HG02623 (cell line): ENCODE measurements around the gene SORCS1.

Experiments
- ATAC-seq: cut with Tn5 transposase; IDR thresholded peaks from one replicate; pipeline ENCODE4 v1.9.1; 2021; ENCODE audit warnings: moderate library complexity; ENCODE audit not compliant: unreplicated experiment

The SORCS1 gene

DNA sequence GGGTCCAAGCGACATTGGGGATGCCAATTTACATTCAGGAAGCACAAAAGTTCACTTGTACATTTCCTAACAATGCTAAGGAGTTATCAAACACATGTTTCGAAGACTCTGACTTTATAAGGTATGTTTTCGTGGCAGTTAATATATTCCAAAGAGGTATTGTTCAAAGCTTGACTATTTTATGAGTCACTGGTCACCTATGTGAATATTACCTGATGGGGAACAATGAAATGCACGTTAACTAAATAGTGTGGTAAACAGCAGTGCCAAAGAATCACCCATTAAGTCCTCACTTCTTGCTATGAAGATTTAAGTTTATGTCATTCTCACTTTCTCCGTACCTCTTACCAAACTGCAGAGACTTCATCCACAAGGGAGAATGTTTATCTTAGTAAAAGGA is 550.2 kb downstream of the SORCS1 start:
- no peak for ATAC-seq

GRCh38 chr10:106612381-106612780 is 552.1 kb downstream of the SORCS1 start:
- ATAC-seq: no peak

DNA sequence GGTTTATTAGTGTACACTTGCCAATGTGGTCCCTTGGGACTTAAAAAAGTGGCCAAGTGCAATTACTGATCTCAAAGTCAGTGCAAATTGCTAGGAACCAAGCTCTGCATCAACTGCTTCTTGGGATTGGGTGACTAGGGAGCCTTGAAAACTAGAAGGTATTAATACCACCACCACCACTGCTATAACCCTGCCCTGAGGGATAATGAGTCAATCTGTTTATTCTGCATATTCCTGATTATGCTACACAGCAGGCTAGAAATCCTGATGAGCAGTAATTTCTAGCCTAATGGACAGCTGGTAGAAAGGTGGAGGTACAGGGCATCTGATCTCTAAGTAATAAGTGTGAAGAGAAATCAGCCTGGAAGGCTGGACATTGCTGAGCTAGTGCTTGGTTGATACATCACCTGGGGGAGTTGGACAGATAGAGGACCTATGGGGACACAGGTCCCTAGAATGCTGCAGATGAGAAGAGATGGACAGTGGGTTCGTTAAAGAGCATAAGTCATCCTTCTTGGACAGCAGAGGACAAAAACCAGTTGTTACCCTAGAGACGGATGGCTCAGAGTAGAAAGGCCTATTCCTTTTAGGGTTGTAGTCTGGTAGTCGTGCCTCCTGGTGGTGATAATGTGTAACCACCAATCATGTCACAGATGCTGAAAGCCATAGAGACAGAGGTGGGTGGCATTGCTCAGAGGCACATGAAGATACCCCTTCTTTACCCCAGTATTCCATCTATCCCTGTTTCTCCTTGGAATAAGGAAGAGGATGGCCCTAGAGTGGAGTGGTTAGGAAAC is 554.8 kb downstream of the SORCS1 start:
- ATAC-seq: no peak

- ATAC-seq: no peak
Observed at GRCh38 chr10:106608066-106608465, 556.4 kb downstream of the SORCS1 start.

DNA sequence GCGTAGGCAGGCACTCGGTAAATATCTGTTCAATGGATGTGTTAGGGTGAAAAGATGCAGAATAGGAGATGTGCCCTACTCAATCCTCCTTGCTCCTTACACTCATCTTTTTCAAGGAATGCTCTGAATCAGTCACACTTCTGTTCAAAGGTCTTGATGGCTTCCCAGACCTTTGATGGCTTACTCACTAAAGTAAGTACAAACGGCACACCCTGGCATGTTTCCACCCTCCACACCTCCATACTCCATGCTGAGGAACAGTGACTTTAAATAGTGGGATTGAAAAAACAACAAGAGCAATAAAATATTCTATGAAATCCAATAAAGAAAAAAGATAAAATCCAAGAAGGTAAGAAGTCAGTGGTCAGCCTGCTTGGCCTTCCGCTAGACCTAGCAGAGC is 569.2 kb downstream of the SORCS1 start:
- no peak for ATAC-seq

DNA sequence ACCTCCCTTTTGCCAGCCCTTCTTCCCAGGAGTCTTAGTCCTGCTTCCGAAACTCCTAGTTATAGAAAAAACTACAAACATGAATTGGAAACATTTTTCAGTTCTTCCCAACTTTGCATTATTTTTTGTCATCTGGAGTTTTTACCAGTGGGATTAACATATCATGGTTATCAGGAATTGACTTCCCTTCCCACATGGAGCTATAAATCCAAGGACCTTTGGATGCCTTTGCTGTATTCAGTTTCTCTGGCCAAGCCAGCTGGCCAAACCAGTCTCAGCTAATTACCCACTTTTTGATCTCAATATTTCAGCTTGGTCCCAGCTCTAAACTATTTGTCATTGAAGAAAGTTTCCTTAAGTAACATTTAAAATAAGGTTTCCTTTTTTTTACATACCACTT is 570.6 kb downstream of the SORCS1 start:
- ATAC-seq: no peak

GRCh38 chr10:106592396-106592795 is 572.1 kb downstream of the SORCS1 start:
- ATAC-seq: no peak

GRCh38 chr10:106582291-106582690 is 582.2 kb downstream of the SORCS1 start:
- no peak for ATAC-seq

DNA sequence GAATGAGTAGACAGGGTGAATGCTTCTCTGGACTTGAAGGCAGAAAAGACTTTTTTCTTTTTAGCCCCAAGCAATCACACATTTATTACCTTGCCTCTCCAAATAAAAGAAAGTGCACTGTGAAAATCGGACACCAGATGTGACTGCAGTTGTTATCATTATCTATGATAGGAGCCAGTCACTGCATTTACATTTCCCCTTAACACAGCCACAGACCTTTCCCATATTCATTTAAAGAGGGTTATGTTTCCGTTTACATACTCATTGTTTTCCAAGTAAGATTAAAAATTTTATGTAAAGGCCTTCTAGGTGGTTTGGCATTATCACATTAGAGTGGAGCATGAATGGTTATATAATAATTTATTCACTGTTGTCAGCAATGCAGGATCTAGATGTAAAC is 586.8 kb downstream of the SORCS1 start:
- ATAC-seq: no peak

- ATAC-seq: no peak
Observed at GRCh38 chr10:106577266-106577665, 587.2 kb downstream of the SORCS1 start.

DNA sequence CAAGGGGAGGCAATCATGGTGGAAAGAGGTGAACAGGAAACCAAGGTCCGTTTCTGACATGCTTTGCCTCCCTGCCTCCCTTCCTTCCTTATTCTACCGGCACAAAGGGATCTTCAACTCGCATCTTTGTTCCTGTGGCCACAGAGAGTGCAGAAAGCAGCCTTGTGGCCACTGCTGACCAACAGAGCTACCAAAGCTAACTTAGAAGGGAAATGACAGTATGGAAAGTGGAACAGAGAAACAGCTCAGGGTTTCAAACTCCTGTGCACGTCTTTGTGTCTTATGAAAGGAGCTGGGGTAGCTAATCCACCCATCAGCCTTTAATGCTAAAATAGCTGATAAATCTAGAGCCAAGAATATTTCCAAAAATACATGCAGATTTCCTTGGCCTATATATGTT is 588.0 kb downstream of the SORCS1 start:
- no peak for ATAC-seq

GRCh38 chr10:106573106-106573505 is 591.4 kb downstream of the SORCS1 start:
- ATAC-seq: no peak

DNA sequence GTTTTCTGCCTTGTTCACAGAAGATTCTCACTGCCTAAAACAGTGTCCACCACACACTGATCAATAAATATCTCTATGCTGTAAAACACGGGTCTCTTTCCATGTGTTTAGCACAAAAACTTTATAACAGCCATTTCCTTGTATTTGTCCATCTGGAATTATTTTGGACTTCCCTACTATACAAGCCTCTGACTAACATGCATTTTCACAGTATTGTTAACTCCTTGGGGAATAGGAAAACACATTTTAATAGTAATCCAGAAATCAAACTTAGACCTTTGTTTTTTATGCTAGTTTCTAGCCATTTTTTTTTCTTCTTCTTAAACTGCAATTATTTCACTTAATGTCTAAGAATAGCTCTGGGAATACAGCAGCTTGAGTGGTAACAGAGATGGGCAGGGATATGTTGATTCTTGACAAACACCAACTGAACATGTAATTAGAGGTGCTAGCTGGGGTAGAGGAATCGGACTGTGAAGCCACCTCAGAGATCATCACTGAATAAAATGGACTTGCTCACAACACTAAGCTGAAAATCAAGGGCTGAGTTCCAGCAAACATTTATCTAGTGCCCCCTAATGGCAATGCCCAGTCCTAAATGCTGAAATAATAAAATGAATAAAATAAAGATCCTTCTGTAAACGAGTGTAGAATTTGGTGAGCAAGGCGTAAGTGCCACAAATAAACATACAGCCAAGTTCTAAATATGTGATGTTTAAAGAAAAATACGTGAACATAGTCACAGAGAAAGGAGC is 593.1 kb downstream of the SORCS1 start:
- no peak for ATAC-seq

DNA sequence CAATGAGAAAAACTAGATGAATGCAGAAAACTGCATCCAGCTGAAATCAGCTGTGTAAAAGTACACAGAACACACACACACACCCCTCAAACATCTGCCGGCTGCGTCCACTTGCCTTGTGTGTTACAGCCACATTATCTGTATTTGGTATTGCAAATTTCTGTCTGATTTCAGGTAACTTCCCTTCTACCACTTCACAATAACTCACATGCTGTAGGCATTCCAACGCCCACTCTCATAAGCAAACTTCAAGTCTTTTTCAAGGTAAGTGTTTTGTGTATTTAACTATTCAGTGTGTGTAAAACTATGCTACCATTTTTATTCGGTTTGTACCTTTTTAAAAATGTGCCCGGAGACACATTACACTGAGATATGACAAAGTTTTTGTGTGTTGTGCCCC is 594.2 kb downstream of the SORCS1 start:
- ATAC-seq: no peak

GRCh38 chr10:106567629-106568028 is 596.9 kb downstream of the SORCS1 start:
- ATAC-seq: no peak

DNA sequence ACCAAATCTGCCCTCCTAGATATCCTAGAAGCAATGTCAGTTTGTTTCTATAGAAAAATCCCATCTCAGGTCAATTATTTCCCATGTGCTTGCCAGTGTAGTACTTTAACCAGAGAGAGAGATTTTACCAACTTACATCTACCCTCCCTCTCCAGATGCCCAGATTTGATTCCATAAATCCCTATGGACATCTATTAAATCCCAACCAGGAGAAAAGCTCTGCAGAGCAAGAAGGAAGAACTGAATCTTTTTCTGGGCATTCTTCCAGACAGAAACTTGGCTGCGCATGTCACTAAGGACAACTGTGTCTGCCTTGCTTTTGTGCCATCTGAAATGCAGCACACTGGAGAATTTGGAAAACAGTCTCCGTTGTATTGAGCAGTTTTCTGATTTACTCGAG is 597.6 kb downstream of the SORCS1 start:
- no peak for ATAC-seq

GRCh38 chr10:106565546-106565945 is 599.0 kb downstream of the SORCS1 start:
- no peak for ATAC-seq

DNA sequence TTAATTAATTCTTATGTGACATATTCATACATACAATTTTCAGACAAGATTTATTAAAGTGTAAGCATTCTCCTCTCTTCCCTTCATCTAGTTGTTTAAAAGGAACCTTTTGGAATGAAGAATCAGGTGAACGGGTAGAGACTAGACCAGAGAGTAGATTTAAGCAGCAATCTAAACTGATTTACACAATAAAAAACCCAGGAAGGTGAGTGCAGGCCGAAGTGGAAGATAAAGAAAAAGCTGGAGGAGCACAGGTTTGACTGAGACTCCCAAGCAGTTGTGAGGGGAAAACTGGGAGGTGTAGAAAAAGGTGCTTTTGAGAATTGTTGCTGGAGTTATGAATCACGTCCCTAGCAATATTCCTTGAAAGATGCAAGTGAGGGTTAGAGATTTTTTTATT is 601.1 kb downstream of the SORCS1 start:
- no peak for ATAC-seq

DNA sequence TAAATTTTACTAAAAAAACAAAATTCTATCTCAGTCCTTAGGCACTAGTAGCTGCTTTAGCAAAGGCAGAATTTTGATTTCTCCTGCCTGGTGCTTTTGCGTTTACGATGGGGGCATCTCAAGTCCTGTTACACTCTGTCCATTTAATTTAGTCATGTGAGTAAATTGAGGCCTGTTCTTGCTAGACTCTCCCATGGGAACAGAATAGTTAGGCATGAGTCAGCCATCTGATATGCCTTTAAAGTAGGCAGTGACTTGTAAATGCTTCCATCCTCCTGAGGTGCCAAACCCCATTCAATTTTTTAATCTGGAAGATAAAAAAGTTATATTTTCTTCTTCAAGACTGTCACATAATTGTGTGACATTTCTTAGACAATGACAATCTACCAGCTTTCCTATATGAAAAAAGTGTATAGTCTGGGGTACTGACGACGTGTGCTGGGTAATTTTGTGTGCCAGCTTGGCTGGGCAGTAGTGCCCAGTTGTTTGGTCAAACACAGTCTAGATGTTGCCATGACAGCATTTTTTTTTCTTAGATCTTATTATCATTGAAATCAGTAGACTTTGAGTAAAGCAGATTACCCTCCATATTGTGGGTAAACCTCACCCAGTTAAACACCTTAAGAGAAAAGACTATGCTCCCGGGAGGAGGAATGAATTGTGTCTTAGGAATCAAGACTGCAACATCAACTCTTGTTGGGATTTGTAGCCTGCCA is 603.4 kb downstream of the SORCS1 start:
- ATAC-seq: no peak

DNA sequence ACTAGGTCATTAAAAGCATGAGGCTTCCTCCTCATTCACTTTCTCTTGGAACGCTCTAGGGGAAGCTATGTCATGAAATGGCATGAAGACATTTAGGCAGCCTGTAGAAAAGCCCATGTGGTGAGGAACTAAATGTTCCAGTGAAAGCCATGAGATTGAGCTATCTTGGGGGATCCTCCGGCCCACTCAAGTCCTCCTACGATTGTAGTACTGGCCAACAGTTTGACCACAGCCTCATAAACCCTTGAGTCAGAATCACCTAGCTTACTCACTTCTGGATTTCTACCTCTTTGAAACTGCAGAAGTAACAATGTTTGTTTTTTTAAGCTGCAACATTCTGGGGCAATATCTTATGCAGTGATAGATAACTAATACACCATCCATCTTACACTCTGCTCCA is 605.1 kb downstream of the SORCS1 start:
- ATAC-seq: no peak

DNA sequence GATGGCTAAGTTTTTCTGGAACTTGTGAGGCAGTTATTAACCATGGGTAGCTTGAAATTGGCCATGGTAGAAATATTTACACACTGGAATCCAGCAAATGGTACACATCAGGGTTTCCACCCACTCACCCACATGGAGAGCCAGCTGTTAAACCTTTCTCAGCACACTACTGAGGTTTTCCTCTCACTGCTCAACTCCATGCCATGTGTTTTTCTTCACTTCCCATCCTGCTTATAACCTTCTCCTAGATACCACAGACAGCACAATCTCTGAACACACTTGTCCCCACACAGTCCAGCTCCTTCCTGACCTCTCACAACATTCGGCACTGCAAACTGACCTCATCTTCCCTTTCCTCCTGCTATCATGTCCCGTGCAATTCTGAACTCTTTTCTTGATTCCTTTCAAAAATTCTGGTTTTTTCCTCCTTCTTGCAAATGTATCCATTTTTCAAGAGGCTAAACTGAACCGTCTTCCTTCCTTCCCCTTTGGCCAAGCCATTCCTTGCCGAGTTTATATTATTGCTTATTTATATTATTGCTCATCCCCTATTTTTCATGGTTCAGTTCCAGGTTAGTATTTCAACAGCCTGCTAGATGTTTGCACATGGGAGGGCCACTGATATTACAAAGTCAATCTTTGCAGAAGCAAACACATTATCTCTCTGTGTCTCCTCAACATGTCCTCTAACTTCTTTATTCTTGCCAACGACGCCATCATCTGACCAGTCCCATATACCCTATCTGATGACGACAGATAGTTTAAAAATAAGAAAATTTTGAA is 606.4 kb downstream of the SORCS1 start:
- no peak for ATAC-seq
